K562 (cell line): Measurements from ENCODE around the gene RASGRP2. TPM values are rescaled to one million over a fixed set of nuclear protein-coding genes. Genes with fewer than 3 reads are reported as not detected.
A peak's percentile ranks its signal among the peaks of the same experiment; 100 is the strongest.

Source experiments
- BACH1 ChIP-seq: fragments of 200-800 bp; sonication (Bioruptor generic); IDR thresholded peaks from 2 replicates; pipeline ENCODE4 v1.6.1; 2016; ENCODE audit warnings: missing genetic modification characterization, missing compliant biosample characterization
- ELF1 ChIP-seq: fragments of 200-800 bp; sonication (Bioruptor generic); IDR thresholded peaks from 2 replicates; pipeline ENCODE4 v1.6.1; 2016; ENCODE audit warnings: missing genetic modification characterization, missing compliant biosample characterization
- FOXO4 ChIP-seq: fragments of 450-650 bp; formaldehyde crosslinking; IDR thresholded peaks from 2 replicates; pipeline ENCODE4 v1.4.0; 2020; ENCODE audit warnings: mild to moderate bottlenecking, moderate library complexity
- KLF10 ChIP-seq: fragments of 250-450 bp; sonication (Bioruptor Pico); IDR thresholded peaks from 2 replicates; pipeline ENCODE4 v1.6.1; 2021; ENCODE audit warnings: matching md5 sums
- NCOA4 ChIP-seq: fragments of 450-650 bp; IDR thresholded peaks from 2 replicates; pipeline ENCODE4 v1.6.1; 2018; ENCODE audit warnings: mild to moderate bottlenecking; ENCODE audit not compliant: partially characterized antibody
- NR0B1 ChIP-seq: fragments of 450-650 bp; IDR thresholded peaks from one replicate; pipeline ENCODE4 v1.6.1; 2018; ENCODE audit warnings: mild to moderate bottlenecking, moderate library complexity; ENCODE audit not compliant: partially characterized antibody
- NR1H2 ChIP-seq: sonication (generic); formaldehyde crosslinking; IDR thresholded peaks from 2 replicates; pipeline ENCODE4 v1.4.0; 2020; ENCODE audit warnings: mild to moderate bottlenecking, missing genetic modification reagents
- PREB ChIP-seq: sonication (generic); formaldehyde crosslinking; IDR thresholded peaks from 2 replicates; pipeline ENCODE4 v1.8.1; 2023; ENCODE audit warnings: mild to moderate bottlenecking, missing genetic modification reagents
- SMARCA5 ChIP-seq: fragments of 450-650 bp; IDR thresholded peaks from 2 replicates; pipeline ENCODE4 v1.6.1; 2016
- SP1 ChIP-seq: sonication (generic); formaldehyde crosslinking; IDR thresholded peaks from 2 replicates; pipeline ENCODE4 v1.8.1; 2022; ENCODE audit warnings: mild to moderate bottlenecking, missing genetic modification reagents
- ZBTB12 ChIP-seq: fragments of 250-450 bp; sonication (Bioruptor Pico); IDR thresholded peaks from 2 replicates; pipeline ENCODE4 v1.4.0; 2020
- ZNF449 ChIP-seq: fragments of 250-450 bp; sonication (Bioruptor Pico); IDR thresholded peaks from 2 replicates; pipeline ENCODE4 v1.8.0; 2022; ENCODE audit warnings: moderate library complexity, mild to moderate bottlenecking, inconsistent platforms
- ZNF507 ChIP-seq: conservative IDR thresholded peaks from 2 replicates; pipeline ENCODE4 v1.6.1; 2017; ENCODE audit warnings: missing genetic modification characterization, missing compliant biosample characterization
- ZNF592 ChIP-seq: fragments of 450-650 bp; IDR thresholded peaks from 2 replicates; pipeline ENCODE4 v1.6.1; 2017; ENCODE audit warnings: antibody characterized with exemption, mild to moderate bottlenecking
- polyA plus RNA-seq, 8 experiments: library from polyadenylated mRNA; depleted of rRNA in 4 of 8; stranded (reverse) in 5 of 8; unstranded in 3 of 8; fragments of >200 nt; fragmentation: Nextera tagmentation in 2 of 8; fragmentation: Illumina TruSeq in 1 of 8; extraction: Ambion mirVana in 2 of 8; extraction: Trizol in 1 of 8; gene quantifications; 2 replicates each; pipeline versions ENCODE4 v1.2.1 to v1.2.3, GENCODE V29; 2011 to 2014; ENCODE audit warnings: inconsistent platforms in 1 of 8, missing spikeins in 1 of 8
- total RNA-seq, 7 experiments: library from RNA; depleted of rRNA in 6 of 7; stranded (reverse); fragments of >200 nt in 6 of 7; fragmentation: Illumina TruSeq in 2 of 7; extraction: Trizol in 2 of 7; gene quantifications; 2 replicates each; pipeline versions ENCODE4 v1.2.1 to v1.2.3, GENCODE V29; 2011 to 2021; ENCODE audit warnings: low replicate concordance in 1 of 7

The RASGRP2 gene
- total and polyA plus RNA-seq, 9 of the 15 experiments (the other 6 are each of a cell fraction or from before 2014, with no cell fraction given), result 0.87 to 22.7 (median 5.5) TPM

- TF ChIP-seq ELF1 (no peak), SP1 (CRISPR knock-in tag) (no peak), ZNF507 (tag) (no peak), NCOA4 (no peak), KLF10 (CRISPR knock-in tag) (no peak), ZBTB12 (CRISPR knock-in tag) (no peak), FOXO4 (CRISPR knock-in tag) (no peak), PREB (CRISPR knock-in tag) (no peak), NR0B1 (no peak), BACH1 (tag) (no peak), ZNF592 (peak; percentile 87), ZNF449 (CRISPR knock-in tag) (no peak), NR1H2 (CRISPR knock-in tag) (no peak), SMARCA5 (no peak)
Observed at GRCh38 chr11:64754124-64754918, 10.4 kb upstream of the RASGRP2 start (continued).
